ENCODE data around the gene HOXB8.
A peak's percentile ranks its signal among the peaks of the same experiment; 100 is the strongest.

DNA sequence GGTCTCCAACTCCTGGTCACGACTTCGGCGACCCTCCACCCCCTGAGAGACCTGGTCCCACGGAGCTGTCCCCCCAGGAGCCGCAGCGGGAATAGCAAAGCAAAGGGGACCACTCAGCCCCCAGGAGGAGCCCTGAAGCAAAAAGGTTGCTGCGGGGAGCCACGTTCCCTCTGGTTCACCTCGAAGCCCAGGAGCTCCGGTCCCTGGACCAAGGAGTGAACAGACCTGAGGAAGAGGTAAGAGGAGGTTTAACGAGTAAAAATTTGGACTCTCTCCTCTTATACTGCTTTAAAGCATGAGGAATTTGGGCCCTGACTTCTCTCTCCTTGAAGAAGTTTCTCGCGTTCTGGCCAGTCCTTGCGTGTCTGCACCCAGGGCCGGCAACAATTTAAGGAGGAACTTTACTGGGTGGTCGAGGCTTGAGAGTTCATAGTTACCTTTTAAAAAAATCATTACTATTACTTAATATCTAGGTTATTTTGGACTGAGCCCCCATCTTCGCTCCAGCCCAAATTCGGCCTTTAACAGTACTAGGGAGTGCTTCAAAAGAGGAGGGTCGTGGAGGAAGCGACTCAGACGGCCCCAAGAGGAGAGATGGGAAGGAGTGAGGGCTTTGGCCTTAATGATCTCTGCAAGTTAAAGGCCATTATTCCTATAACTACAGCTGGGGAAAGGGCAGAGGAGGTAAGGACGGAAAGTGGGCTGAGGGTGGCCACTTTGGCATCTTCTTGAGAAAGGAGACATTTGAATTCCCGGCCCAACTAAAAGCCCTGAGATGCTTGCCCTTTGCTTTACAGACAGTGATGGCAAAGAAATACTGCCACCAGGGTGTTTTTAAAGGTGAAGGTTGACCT, 28.0 kb upstream of the HOXB8 start:
- TF ChIP-seq POLR2A (IDR thresholded peaks at IDR 0.05) (peak; percentile 34), POLR2AphosphoS5 (IDR thresholded peaks at IDR 0.05) (peak in 1 of 3 donors; percentile 26)
- TF ChIP-seq, protein P1, sequence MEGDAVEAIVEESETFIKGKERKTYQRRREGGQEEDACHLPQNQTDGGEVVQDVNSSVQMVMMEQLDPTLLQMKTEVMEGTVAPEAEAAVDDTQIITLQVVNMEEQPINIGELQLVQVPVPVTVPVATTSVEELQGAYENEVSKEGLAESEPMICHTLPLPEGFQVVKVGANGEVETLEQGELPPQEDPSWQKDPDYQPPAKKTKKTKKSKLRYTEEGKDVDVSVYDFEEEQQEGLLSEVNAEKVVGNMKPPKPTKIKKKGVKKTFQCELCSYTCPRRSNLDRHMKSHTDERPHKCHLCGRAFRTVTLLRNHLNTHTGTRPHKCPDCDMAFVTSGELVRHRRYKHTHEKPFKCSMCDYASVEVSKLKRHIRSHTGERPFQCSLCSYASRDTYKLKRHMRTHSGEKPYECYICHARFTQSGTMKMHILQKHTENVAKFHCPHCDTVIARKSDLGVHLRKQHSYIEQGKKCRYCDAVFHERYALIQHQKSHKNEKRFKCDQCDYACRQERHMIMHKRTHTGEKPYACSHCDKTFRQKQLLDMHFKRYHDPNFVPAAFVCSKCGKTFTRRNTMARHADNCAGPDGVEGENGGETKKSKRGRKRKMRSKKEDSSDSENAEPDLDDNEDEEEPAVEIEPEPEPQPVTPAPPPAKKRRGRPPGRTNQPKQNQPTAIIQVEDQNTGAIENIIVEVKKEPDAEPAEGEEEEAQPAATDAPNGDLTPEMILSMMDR (IDR thresholded peaks at IDR 0.05), result no peak
